GM18870 (cell line): ENCODE results near the gene ZNF814.
A peak's percentile ranks its signal among the peaks of the same experiment; 100 is the strongest.
"Not testable (repeated sequence)": the region's sequence is repeated elsewhere in the genome, so short reads cannot be mapped to it uniquely, and the experiment has no call there.

ENCODE experiments used
- ATAC-seq: cut with Tn5 transposase; IDR thresholded peaks from one replicate; pipeline ENCODE4 v1.9.1; 2021; ENCODE audit warnings: moderate library complexity; ENCODE audit not compliant: unreplicated experiment

ZNF814 gene

GRCh38 chr19:57819475-57820148 is 69.2 kb downstream of the ZNF814 start:
- peak; percentile 70 for ATAC-seq

GRCh38 chr19:57818378-57818777 is 70.5 kb downstream of the ZNF814 start:
- no peak for ATAC-seq

- ATAC-seq = no peak
These were observed 70.9 kb downstream of the ZNF814 start for GRCh38 chr19:57817976-57818375.

GRCh38 chr19:57816652-57817051 is 72.2 kb downstream of the ZNF814 start:
- no peak for ATAC-seq

GRCh38 chr19:57815247-57816075 is 73.4 kb downstream of the ZNF814 start:
- ATAC-seq = no peak

GRCh38 chr19:57814505-57815246 is 74.2 kb downstream of the ZNF814 start, which contains the start of gene ZNF552:
Gene ZNF552 (minus strand): TSS chr19:57814913. CDS start chr19:57814743, 170 bp downstream.
- ATAC-seq = peak; percentile 64

GRCh38 chr19:57813919-57814504 is 74.8 kb downstream of the ZNF814 start:
- ATAC-seq = no peak

- not testable (repeated sequence) for ATAC-seq
These were observed 75.6 kb downstream of the ZNF814 start for GRCh38 chr19:57812975-57813820.

GRCh38 chr19:57812226-57812625 is 76.6 kb downstream of the ZNF814 start:
- ATAC-seq = no peak

- ATAC-seq = not testable (repeated sequence)
These were observed 78.2 kb downstream of the ZNF814 start for GRCh38 chr19:57810410-57811295.

- no peak for ATAC-seq
These were observed 81.3 kb downstream of the ZNF814 start for GRCh38 chr19:57807541-57807940.

- ATAC-seq = no peak
These were observed 85.1 kb downstream of the ZNF814 start for GRCh38 chr19:57803594-57804325.

GRCh38 chr19:57803265-57803593 is 85.6 kb downstream of the ZNF814 start:
- no peak for ATAC-seq

GRCh38 chr19:57802269-57802668 is 86.6 kb downstream of the ZNF814 start:
- ATAC-seq = no peak

GRCh38 chr19:57800696-57801095 is 88.1 kb downstream of the ZNF814 start:
- no peak for ATAC-seq
